Ectodermal cell (in vitro differentiated cells): Measurements from ENCODE around the gene SIX3.

Source experiments
- H3K27ac ChIP-seq: 2 replicates; pipeline ENCODE4 v1.7.0; 2013; ENCODE audit warnings: mild to moderate bottlenecking, low read depth, low read length; ENCODE audit not compliant: insufficient read depth, poor library complexity, severe bottlenecking
- H3K27me3 ChIP-seq: 2 replicates; pipeline ENCODE4 v1.7.0; 2013; ENCODE audit warnings: mild to moderate bottlenecking, low read length; ENCODE audit not compliant: insufficient read depth, control insufficient read depth, poor library complexity, severe bottlenecking
- H3K36me3 ChIP-seq: one replicate; pipeline ENCODE4 v1.7.0; 2013; ENCODE audit warnings: low read length; ENCODE audit not compliant: control insufficient read depth, insufficient read depth
- H3K4me1 ChIP-seq: one replicate; pipeline ENCODE4 v1.7.0; 2013; ENCODE audit warnings: low read length; ENCODE audit not compliant: control insufficient read depth, insufficient read depth
- H3K4me3 ChIP-seq: 2 replicates; pipeline ENCODE4 v1.7.0; 2013; ENCODE audit warnings: low read depth, low read length, control low read depth; ENCODE audit not compliant: insufficient read depth
- H3K9me3 ChIP-seq: 2 replicates; pipeline ENCODE4 v1.7.0; 2013; ENCODE audit warnings: mild to moderate bottlenecking, low read length, moderate library complexity; ENCODE audit not compliant: control insufficient read depth
- WGBS, 2 experiments: methylation state at CpG; one replicate each; pipeline ENCODE4 v1.1.7; 2013; ENCODE audit warnings: missing lambda C conversion rate in 2 of 2; 5-methylcytosine and 5-hydroxymethylcytosine counted together

The SIX3 gene

DNA sequence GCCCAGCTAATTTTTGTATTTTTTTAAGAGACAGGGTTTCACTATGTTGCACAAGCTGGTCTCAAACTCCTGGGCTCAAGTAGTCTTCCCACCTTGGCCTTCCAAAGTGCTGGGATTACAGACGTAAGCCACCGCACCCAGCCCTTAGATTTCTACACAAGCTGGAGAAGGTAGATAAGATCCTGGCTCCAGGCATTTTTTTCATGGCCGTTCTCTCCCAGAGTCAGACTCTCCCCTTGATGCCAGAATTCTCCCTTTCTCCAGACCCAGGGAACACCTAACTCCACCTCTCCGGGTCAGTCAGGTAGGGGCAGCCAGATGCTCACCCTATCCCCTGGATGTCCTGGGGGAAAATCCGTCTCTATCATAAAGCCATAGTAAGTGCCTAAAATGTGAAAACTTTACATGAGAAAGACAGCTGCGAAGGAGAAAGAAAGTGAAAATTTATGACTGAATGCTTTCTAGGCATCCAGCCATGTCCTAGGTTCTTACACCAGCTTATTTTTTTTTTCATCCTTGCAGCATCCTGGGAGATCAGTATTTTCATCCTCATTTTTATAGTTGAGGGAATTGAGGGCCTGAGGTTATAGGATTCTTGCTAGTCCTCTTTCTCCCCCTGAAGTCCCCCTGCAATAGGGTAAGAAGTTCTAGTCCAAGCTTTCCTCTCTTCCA lies 16.3 kb downstream of the SIX3 start:
- WGBS, 2 experiments = 92% methylated on average over 6 of the region's 6 CpGs
- Histone ChIP-seq H3K9me3 (no peaks in the 10 kb centered on the region), H3K27me3 (peaks cover 57% of the 10 kb centered on the region), H3K27ac (no peak overlapping the region), H3K4me3 (no peak overlapping the region), H3K4me1 (peaks cover 20% of the 10 kb centered on the region), H3K36me3 (no peaks in the 10 kb centered on the region)

DNA sequence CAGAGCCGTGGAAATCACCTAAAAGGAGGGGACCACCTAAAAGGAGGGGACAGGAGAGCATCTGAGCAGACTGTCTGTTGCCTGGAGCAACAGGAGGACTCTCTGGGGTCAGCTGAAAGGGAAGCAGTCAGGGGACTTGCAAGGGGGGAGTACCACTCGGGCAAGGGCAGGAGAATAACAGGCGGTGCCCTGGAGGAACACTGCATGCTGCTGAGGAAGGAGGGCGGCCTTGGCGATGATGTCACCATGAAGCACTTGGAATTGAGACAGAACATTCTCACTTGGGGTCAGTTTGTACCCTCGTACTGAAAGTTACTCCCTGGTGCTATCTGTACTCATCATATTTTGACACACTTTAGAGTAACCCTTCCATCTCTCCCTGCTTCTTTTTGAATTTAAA lies 18.4 kb downstream of the SIX3 start:
- Histone ChIP-seq H3K27me3 (peaks cover 37% of the 10 kb centered on the region), H3K4me1 (peaks cover 8% of the 10 kb centered on the region), H3K36me3 (no peaks in the 10 kb centered on the region), H3K27ac (no peak overlapping the region), H3K9me3 (no peaks in the 10 kb centered on the region), H3K4me3 (no peak overlapping the region)
- WGBS, 2 experiments = 87% methylated on average over 6 of the region's 6 CpGs

DNA sequence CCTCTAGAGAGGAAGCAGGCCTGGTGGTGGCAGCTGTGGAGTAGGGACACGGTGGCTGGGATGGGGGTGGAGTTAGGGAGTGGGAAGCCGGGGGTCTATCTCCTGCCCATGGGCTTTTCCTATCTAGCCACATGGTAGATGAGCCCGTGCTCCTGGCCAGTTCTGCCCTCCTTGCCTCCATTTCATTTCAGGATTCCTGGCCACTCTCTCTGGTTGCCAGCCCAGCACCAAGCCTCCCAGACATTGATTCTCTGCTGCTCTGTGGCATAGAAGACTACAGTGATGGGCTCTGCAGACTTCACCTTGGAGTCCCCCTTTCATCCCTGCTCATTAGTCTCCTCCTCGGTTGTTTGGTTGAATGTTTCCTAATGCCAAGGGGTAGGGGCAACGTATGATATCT lies 19.4 kb downstream of the SIX3 start:
- H3K4me3 ChIP-seq = no peak overlapping the region
- H3K36me3 ChIP-seq = no peaks in the 10 kb centered on the region
- no peak overlapping the region for H3K27ac ChIP-seq
- no peaks in the 10 kb centered on the region for H3K9me3 ChIP-seq
- peaks cover 26% of the 10 kb centered on the region for H3K27me3 ChIP-seq
- H3K4me1 ChIP-seq = peaks cover 7% of the 10 kb centered on the region
- WGBS, 2 experiments = 85 to 91% methylated on average over 5 of the region's 5 CpGs

DNA sequence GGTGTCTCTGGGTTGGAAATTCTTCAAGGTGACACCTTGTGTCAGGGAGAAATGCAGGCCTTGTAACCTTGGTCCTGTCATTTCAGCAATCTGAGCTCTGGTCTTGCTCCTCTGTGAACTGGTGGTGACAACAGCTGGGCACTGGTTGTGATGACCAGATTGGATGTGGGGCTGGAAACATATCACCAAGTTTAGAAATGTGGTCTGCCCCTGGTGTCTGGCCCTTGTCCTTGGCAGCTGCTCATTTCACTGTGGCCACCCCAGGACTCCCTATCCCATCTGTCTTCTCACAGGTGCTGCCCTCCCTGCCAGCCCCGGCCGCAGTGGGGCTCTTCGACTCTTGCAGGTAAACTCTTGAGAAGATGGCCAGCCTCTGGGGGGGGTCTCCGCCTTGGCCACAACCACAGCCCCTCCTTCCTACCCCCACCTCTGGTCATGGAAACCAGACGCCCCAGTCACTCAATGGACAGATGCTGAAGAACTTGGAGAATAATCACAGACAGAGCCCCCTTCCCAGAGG lies 20.7 kb downstream of the SIX3 start:
- peaks cover 9% of the 10 kb centered on the region for H3K4me1 ChIP-seq
- no peak overlapping the region for H3K27ac ChIP-seq
- no peak overlapping the region for H3K4me3 ChIP-seq
- peaks cover 13% of the 10 kb centered on the region for H3K27me3 ChIP-seq
- no peaks in the 10 kb centered on the region for H3K36me3 ChIP-seq
- H3K9me3 ChIP-seq = no peaks in the 10 kb centered on the region
- 95 to 96% methylated on average over 5 of the region's 5 CpGs for WGBS, 2 experiments

DNA sequence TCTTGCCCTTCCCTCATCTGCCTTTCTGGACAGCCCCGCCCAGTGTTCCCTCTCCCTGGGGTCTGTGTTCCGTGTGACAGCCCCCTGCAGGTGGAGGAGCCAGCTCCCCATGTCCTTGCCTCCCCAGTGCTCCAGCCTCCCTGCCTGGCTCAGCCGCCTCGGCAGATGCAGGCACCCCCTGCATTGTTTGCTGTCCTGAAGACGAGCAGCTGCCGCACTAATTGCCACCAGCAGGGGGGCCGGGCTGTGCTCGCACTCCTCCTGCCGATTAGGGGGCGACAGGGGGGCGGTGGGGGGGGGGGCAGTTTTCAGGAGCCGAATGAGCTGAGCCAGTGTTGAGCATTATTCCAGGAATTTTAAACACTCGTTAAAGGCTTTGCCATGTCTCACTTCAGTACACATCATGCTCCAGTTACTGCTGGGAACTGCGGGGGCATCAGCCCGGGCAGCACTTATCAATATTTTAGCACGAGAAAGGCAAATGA lies 23.3 kb downstream of the SIX3 start:
- H3K9me3 ChIP-seq = no peaks in the 10 kb centered on the region
- H3K4me3 ChIP-seq = no peak overlapping the region
- 17 to 20% methylated on average over 16 of the region's 16 CpGs for WGBS, 2 experiments
- no peaks in the 10 kb centered on the region for H3K27me3 ChIP-seq
- H3K27ac ChIP-seq = no peak overlapping the region
- H3K36me3 ChIP-seq = no peaks in the 10 kb centered on the region
- H3K4me1 ChIP-seq = peaks cover 6% of the 10 kb centered on the region

DNA sequence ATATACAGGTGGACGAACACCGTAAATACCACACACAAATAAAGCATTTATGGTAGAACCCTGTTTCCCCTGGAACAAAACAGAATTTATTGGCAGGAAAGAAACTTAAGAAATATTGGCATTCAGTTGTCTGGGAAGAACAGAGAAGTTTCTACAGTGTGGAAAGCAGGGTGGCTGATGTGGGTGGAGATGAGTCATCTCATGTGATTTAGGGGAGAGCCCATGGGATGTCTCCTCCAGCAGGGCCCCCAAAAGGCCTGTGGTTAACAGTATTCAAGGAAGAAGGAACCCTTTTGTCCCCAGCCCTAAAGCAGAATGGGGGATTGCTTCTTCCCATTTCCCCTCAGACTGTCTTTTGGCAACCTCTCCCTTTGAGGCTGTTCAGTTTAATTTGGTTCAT lies 24.2 kb downstream of the SIX3 start:
- Histone ChIP-seq H3K4me3 (no peak overlapping the region), H3K36me3 (no peaks in the 10 kb centered on the region), H3K9me3 (no peaks in the 10 kb centered on the region), H3K27ac (no peak overlapping the region), H3K27me3 (no peaks in the 10 kb centered on the region), H3K4me1 (peaks cover 6% of the 10 kb centered on the region)
- WGBS, 2 experiments = 71 to 100% methylated on average over 1 to 2 of the region's 2 CpGs

GRCh38 chr2:44967056-44967455 lies 25.6 kb downstream of the SIX3 start:
- no peak overlapping the region for H3K27ac ChIP-seq
- no peaks in the 10 kb centered on the region for H3K36me3 ChIP-seq
- H3K9me3 ChIP-seq = no peaks in the 10 kb centered on the region
- no peaks in the 10 kb centered on the region for H3K27me3 ChIP-seq
- no peak overlapping the region for H3K4me3 ChIP-seq
- peaks cover 6% of the 10 kb centered on the region for H3K4me1 ChIP-seq
- WGBS, 2 experiments = 82 to 84% methylated on average over 5 of the region's 6 CpGs

GRCh38 chr2:44967727-44968432 lies 26.4 kb downstream of the SIX3 start:
- Histone ChIP-seq H3K4me3 (no peak overlapping the region), H3K27me3 (no peaks in the 10 kb centered on the region), H3K9me3 (no peaks in the 10 kb centered on the region), H3K36me3 (no peaks in the 10 kb centered on the region), H3K27ac (no peak overlapping the region), H3K4me1 (peaks cover 10% of the 10 kb centered on the region)
- 90 to 93% methylated on average over 5 of the region's 5 CpGs for WGBS, 2 experiments

DNA sequence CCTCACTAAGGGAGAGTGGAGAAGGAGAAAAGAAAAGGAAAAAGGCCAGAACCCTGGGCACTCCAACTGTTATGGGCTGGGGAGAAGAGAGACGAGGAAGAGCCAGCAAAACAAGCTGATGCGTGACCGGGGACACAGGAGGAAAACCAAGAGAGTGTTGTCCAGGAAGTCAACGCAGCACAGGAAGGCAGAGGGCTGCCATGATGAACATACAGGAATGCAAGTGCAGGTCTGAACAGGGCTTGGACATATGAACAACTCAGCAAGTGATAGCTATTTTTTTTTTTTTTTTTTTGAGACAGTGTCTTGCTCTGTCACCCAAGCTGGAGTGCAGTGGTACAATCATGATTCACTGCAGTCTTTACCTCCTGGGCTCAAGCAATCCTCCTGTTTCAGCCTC lies 28.4 kb downstream of the SIX3 start:
- no peaks in the 10 kb centered on the region for H3K36me3 ChIP-seq
- H3K27ac ChIP-seq = no peak overlapping the region
- WGBS, 2 experiments = 93 to 95% methylated on average over 4 of the region's 4 CpGs
- H3K4me1 ChIP-seq = peaks cover 17% of the 10 kb centered on the region
- H3K27me3 ChIP-seq = no peaks in the 10 kb centered on the region
- no peak overlapping the region for H3K4me3 ChIP-seq
- no peaks in the 10 kb centered on the region for H3K9me3 ChIP-seq

DNA sequence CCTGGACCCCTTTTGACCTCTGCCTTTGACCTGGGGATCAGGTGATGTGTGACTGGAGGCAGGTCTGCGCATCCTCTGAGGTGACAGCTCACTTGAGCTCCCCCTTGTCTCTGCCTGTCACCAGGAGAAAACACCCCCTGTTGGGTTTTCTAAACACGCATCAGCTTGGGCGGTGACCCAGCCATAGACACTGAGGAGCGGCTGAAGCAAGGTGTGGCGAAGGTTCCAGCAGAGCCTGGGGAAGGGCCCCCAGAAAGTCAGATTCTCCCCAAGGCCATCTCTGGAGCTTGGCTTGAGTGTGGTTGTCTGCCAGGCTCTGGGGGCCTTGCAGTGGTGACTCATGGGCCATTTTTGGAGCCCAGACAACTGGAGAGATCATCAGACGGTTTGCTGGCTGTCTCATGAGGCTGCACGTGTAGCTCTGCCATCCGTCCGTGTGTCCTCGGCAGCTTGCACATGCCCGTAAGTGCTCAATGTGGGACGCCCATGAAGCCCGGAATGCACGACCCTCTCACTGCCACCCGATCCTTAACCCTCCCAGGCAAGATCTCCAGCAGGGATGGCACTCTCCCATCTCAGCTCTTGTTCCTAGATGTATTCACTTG lies 29.4 kb downstream of the SIX3 start:
- H3K27me3 ChIP-seq = no peaks in the 10 kb centered on the region
- H3K9me3 ChIP-seq = no peaks in the 10 kb centered on the region
- 91 to 94% methylated on average over 15 of the region's 15 CpGs for WGBS, 2 experiments
- peaks cover 18% of the 10 kb centered on the region for H3K4me1 ChIP-seq
- H3K27ac ChIP-seq = no peak overlapping the region
- H3K36me3 ChIP-seq = no peaks in the 10 kb centered on the region
- no peak overlapping the region for H3K4me3 ChIP-seq
